ENCODE measurements around the gene KIRREL3.
A peak's percentile ranks its signal among the peaks of the same experiment; 100 is the strongest.

The KIRREL3 gene

GRCh38 chr11:126456783-126457542 is 543.6 kb downstream of the KIRREL3 start:
- DNase-seq: no peak

GRCh38 chr11:126456089-126456488 is 544.5 kb downstream of the KIRREL3 start:
- no peak for DNase-seq

- DNase-seq: no peak
Observed at GRCh38 chr11:126452241-126453101, 548.1 kb downstream of the KIRREL3 start.

GRCh38 chr11:126451211-126451802 is 549.3 kb downstream of the KIRREL3 start:
- DNase-seq: no peak

GRCh38 chr11:126450806-126451205 is 549.8 kb downstream of the KIRREL3 start:
- no peak for DNase-seq

- no peak for DNase-seq
Observed at GRCh38 chr11:126450198-126450597, 550.4 kb downstream of the KIRREL3 start.

- DNase-seq: no peak
Observed at GRCh38 chr11:126446581-126446980, 554.0 kb downstream of the KIRREL3 start.

GRCh38 chr11:126444072-126444471 is 556.5 kb downstream of the KIRREL3 start:
- peak; percentile 15 for DNase-seq

- DNase-seq: peak; percentile 29
Observed at GRCh38 chr11:126443120-126443519, 557.5 kb downstream of the KIRREL3 start.

GRCh38 chr11:126440792-126441514 is 559.6 kb downstream of the KIRREL3 start:
- DNase-seq: peak; percentile 86

- DNase-seq: no peak
Observed at GRCh38 chr11:126440276-126440675, 560.3 kb downstream of the KIRREL3 start.

GRCh38 chr11:126438691-126439090 is 561.9 kb downstream of the KIRREL3 start:
- no peak for DNase-seq

GRCh38 chr11:126438272-126438671 is 562.3 kb downstream of the KIRREL3 start:
- peak; percentile 6 for DNase-seq

GRCh38 chr11:126437731-126438130 is 562.8 kb downstream of the KIRREL3 start:
- no peak for DNase-seq

GRCh38 chr11:126436209-126436755 is 564.3 kb downstream of the KIRREL3 start:
- no peak for DNase-seq

- DNase-seq: peak; percentile 6
Observed at GRCh38 chr11:126434950-126435335, 565.6 kb downstream of the KIRREL3 start.

- DNase-seq: peak; percentile 10
Observed at GRCh38 chr11:126433989-126434949, 566.3 kb downstream of the KIRREL3 start.

- DNase-seq: no peak
Observed at GRCh38 chr11:126433244-126433846, 567.2 kb downstream of the KIRREL3 start.

GRCh38 chr11:126432525-126432924 is 568.0 kb downstream of the KIRREL3 start:
- DNase-seq: no peak

GRCh38 chr11:126432065-126432461 is 568.5 kb downstream of the KIRREL3 start:
- no peak for DNase-seq
